Stimulated activated naive CD8-positive, alpha-beta T cell treated with anti-CD3 and anti-CD28 coated beads, Interleukin-15, Interleukin-2, amounts not matched to agents 100 ng/mL and 50 ng/mL, for 24 hours (primary cell): Measurements from ENCODE around the gene PKN2.

Source experiments
- H3K27ac Mint-ChIP-seq: one replicate; pipeline ENCODE4 v1.8.0; 2021; ENCODE audit warnings: mild to moderate bottlenecking, mixed read lengths
- H3K27me3 Mint-ChIP-seq: one replicate; pipeline ENCODE4 v1.8.0; 2021; ENCODE audit warnings: mixed read lengths
- H3K36me3 Mint-ChIP-seq: one replicate; pipeline ENCODE4 v1.8.0; 2021; ENCODE audit warnings: low read depth, mixed read lengths
- H3K4me1 Mint-ChIP-seq: one replicate; pipeline ENCODE4 v1.8.0; 2021; ENCODE audit warnings: low read depth, mixed read lengths
- H3K4me3 Mint-ChIP-seq: one replicate; pipeline ENCODE4 v1.8.0; 2021; ENCODE audit warnings: mild to moderate bottlenecking, mixed read lengths
- H3K9me3 Mint-ChIP-seq: one replicate; pipeline ENCODE4 v1.8.0; 2021; ENCODE audit warnings: mixed read lengths

Gene PKN2

GRCh38 chr1:88777604-88778149 is 93.6 kb downstream of the PKN2 start:
- Mint-ChIP-seq H3K27me3 (no peaks in the 10 kb centered on the region), H3K4me3 (no peak overlapping the region), H3K27ac (no peak overlapping the region), H3K36me3 (peaks cover 50% of the 10 kb centered on the region), H3K4me1 (peaks cover 17% of the 10 kb centered on the region), H3K9me3 (no peaks in the 10 kb centered on the region)

DNA sequence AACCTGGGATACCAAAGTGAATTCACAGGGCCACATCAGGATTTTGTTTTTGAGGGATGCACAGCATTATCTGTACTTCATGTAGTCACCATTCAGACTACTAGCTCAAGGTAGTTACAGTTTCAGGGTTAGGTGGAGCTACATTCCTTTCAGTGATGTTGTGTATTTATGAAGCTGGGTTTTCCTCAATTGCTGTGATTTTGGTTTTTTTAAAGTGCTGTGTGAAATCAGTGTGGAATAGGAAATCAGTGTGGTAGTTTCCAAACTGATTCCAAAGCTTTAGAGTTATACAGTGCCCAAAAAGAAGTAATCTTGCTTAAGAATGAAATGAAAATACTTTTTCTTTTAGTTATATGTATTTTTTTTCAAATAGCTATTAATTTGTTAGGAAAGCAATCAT is 95.8 kb downstream of the PKN2 start:
- no peak overlapping the region for H3K27ac Mint-ChIP-seq

GRCh38 chr1:88780485-88780884 is 96.4 kb downstream of the PKN2 start:
- H3K4me3 Mint-ChIP-seq, result no peak overlapping the region
- no peaks in the 10 kb centered on the region for H3K27me3 Mint-ChIP-seq
- H3K4me1 Mint-ChIP-seq, result no peaks in the 10 kb centered on the region
- no peaks in the 10 kb centered on the region for H3K9me3 Mint-ChIP-seq
- H3K36me3 Mint-ChIP-seq, result peaks cover 41% of the 10 kb centered on the region
- no peak overlapping the region for H3K27ac Mint-ChIP-seq

More for the DNA sequence above, 95.8 kb downstream of the PKN2 start:
- Mint-ChIP-seq H3K4me3 (no peak overlapping the region), H3K36me3 (peaks cover 43% of the 10 kb centered on the region), H3K27me3 (no peaks in the 10 kb centered on the region), H3K9me3 (no peaks in the 10 kb centered on the region), H3K4me1 (no peaks in the 10 kb centered on the region)

GRCh38 chr1:88783145-88783544 is 99.1 kb downstream of the PKN2 start:
- Mint-ChIP-seq H3K4me3 (no peak overlapping the region), H3K27me3 (no peaks in the 10 kb centered on the region), H3K4me1 (no peaks in the 10 kb centered on the region), H3K27ac (no peak overlapping the region), H3K36me3 (peaks cover 29% of the 10 kb centered on the region), H3K9me3 (no peaks in the 10 kb centered on the region)

DNA sequence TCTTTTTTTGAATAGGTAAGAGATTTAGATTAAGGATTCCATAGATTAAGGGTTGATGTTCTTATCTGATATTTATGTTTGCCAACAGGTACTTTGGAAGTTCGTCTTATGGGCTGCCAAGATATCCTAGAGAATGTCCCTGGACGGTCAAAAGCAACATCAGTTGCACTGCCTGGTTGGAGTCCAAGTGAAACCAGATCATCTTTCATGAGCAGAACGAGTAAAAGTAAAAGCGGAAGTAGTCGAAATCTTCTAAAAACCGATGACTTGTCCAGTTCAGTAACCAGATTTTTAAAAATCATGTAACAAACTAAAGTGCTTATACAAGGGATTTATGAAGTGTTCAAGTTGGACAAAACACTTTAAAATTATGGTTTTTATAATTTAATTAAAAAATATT is 100.5 kb downstream of the PKN2 start:
- Mint-ChIP-seq H3K27me3 (no peaks in the 10 kb centered on the region), H3K27ac (no peak overlapping the region), H3K9me3 (no peaks in the 10 kb centered on the region), H3K4me1 (no peaks in the 10 kb centered on the region), H3K36me3 (peaks cover 26% of the 10 kb centered on the region), H3K4me3 (no peak overlapping the region)

GRCh38 chr1:88787023-88787903 is 103.2 kb downstream of the PKN2 start:
- Mint-ChIP-seq H3K27me3 (no peaks in the 10 kb centered on the region), H3K4me3 (no peak overlapping the region), H3K4me1 (no peaks in the 10 kb centered on the region), H3K9me3 (no peaks in the 10 kb centered on the region), H3K36me3 (peaks cover 49% of the 10 kb centered on the region), H3K27ac (no peak overlapping the region)

DNA sequence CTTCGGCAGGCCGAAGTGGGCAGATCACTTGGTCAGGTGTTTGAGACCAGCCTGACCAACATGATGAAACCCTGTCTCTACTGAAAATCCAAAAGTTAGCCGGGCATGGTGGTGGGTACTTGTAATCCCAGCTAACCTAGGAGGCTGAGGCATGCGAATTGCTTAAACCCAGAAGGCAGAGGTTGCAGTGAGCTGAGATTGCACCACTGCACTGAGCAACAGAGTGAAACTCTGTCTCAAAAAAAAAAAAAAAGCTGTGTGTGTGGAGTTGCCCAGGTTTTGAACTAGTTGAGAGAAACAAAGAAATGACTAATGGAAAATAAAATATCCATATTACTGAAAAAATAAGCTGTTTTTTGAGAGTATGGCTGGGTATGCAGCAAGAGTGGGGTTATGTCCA is 107.1 kb downstream of the PKN2 start:
- Mint-ChIP-seq H3K27ac (no peak overlapping the region), H3K4me3 (no peak overlapping the region), H3K4me1 (no peaks in the 10 kb centered on the region), H3K36me3 (peaks cover 55% of the 10 kb centered on the region), H3K9me3 (no peaks in the 10 kb centered on the region), H3K27me3 (no peaks in the 10 kb centered on the region)

GRCh38 chr1:88799491-88799890 is 115.4 kb downstream of the PKN2 start:
- Mint-ChIP-seq H3K36me3 (peaks cover 57% of the 10 kb centered on the region), H3K9me3 (no peaks in the 10 kb centered on the region), H3K4me3 (no peak overlapping the region), H3K27me3 (no peaks in the 10 kb centered on the region), H3K4me1 (peaks cover 4% of the 10 kb centered on the region), H3K27ac (no peak overlapping the region)

DNA sequence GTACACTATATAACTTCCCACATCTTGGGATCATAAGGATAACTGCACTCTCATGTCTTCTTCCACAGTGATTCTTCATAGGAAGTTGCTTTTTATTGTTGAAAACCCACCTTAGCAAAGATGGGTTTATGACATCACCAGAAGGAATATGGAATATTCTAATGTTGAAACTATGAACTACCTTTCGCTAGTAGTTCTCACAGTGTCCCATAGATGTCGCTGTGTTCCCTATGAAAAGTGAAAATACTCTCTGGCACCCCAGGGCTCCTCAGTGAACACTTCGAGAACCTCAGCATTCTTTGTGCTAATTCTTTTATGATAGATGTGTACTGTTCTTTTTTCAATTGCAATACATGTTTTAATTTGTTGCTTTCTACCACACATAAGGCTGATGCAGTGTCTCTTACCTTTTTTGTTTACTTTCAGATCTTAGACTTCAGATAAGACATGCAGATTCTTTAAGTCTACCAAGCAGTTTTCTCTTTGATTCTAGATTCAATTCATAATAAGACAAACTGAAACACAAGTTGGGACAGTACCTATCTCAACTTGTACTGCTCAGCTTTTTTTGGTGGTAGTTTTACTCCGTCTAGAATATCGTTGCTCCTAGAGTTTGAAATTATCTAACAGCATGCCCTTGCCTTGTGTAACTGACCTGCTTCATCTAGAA is 116.4 kb downstream of the PKN2 start:
- Mint-ChIP-seq H3K36me3 (peaks cover 51% of the 10 kb centered on the region), H3K4me3 (no peak overlapping the region), H3K27me3 (no peaks in the 10 kb centered on the region), H3K9me3 (no peaks in the 10 kb centered on the region), H3K4me1 (peaks cover 4% of the 10 kb centered on the region), H3K27ac (no peak overlapping the region)

DNA sequence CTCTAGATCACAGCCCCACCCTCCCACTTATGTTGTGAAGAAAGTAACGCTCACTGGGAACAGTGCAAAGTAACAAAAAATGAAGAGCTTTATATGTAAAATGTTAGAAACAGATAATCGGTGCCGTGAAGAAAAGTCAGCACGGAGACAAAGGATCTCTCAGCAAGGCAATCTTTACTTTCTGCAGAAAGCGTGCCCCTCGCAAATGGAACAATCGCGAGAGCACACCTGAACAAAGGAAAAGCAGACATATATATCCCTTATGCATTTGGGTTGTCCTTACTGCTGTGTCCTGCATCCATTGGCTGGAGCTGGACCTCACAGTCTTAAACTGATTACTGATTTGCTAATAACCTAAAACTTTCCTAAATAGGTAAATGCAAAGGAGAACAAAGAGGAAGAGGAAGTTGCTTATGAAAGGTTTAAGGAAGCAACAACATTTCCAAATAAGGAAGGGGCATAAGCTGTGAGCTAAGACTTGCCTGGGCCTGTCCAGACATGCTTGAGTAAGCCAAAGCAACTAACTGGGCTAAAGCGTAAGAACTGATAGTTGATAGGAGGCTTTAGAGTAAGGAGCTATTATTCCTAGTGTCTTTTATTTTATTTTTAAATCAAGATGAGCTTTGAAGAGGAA is 117.6 kb downstream of the PKN2 start:
- Mint-ChIP-seq H3K4me3 (no peak overlapping the region), H3K36me3 (peaks cover 57% of the 10 kb centered on the region), H3K4me1 (peaks cover 4% of the 10 kb centered on the region), H3K9me3 (no peaks in the 10 kb centered on the region), H3K27ac (no peak overlapping the region), H3K27me3 (no peaks in the 10 kb centered on the region)

DNA sequence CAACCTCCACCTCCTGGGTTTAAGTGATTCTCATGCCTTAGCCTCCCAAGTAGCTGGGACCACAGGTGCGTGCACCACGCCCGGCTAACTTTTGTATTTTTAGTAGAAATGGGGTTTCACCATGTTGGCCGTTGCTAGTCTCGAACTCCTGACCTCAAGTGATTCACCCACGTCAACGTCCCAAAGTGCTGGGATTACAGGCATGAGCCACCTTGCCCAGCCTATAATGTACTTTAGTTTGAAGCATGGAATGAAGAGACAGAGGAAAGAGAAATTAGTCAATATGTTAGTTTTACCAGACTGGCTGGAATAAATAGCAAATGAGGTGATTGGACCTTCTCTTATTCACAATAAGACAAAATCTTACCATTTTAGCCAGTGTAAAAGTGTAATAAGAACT is 118.3 kb downstream of the PKN2 start:
- Mint-ChIP-seq H3K4me1 (peaks cover 4% of the 10 kb centered on the region), H3K27me3 (no peaks in the 10 kb centered on the region), H3K36me3 (peaks cover 58% of the 10 kb centered on the region), H3K9me3 (no peaks in the 10 kb centered on the region), H3K27ac (no peak overlapping the region), H3K4me3 (no peak overlapping the region)

GRCh38 chr1:88802950-88803349 is 118.9 kb downstream of the PKN2 start:
- Mint-ChIP-seq H3K27me3 (no peaks in the 10 kb centered on the region), H3K36me3 (peaks cover 57% of the 10 kb centered on the region), H3K4me1 (peaks cover 4% of the 10 kb centered on the region), H3K9me3 (no peaks in the 10 kb centered on the region), H3K27ac (no peak overlapping the region), H3K4me3 (no peak overlapping the region)

DNA sequence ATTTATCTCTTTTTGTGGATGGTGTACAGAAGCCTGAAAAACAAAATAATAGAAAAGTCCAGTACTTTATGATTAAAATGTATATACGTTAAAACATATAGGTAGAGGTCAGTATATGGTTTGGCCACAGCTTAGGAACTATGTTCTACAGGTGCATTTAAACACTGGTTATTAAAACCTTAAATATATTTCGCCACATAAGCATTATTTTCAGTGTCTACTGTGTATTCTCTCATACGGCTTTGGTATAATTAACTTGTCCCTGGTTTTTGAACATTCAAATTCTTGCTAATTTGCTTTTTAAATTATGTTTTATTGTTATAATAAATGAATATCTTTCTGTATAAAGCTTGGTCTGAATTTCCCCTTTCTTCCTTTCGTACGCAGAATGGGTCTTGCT is 119.4 kb downstream of the PKN2 start:
- no peaks in the 10 kb centered on the region for H3K9me3 Mint-ChIP-seq
- H3K4me3 Mint-ChIP-seq, result no peak overlapping the region
- H3K36me3 Mint-ChIP-seq, result peaks cover 57% of the 10 kb centered on the region
- H3K27me3 Mint-ChIP-seq, result no peaks in the 10 kb centered on the region
- H3K27ac Mint-ChIP-seq, result no peak overlapping the region
- peaks cover 4% of the 10 kb centered on the region for H3K4me1 Mint-ChIP-seq

- no peaks in the 10 kb centered on the region for H3K9me3 Mint-ChIP-seq
- H3K27ac Mint-ChIP-seq, result no peak overlapping the region
- no peaks in the 10 kb centered on the region for H3K27me3 Mint-ChIP-seq
- H3K36me3 Mint-ChIP-seq, result peaks cover 33% of the 10 kb centered on the region
- H3K4me1 Mint-ChIP-seq, result no peaks in the 10 kb centered on the region
- H3K4me3 Mint-ChIP-seq, result no peak overlapping the region
Observed at GRCh38 chr1:88812366-88812765, 128.3 kb downstream of the PKN2 start.

DNA sequence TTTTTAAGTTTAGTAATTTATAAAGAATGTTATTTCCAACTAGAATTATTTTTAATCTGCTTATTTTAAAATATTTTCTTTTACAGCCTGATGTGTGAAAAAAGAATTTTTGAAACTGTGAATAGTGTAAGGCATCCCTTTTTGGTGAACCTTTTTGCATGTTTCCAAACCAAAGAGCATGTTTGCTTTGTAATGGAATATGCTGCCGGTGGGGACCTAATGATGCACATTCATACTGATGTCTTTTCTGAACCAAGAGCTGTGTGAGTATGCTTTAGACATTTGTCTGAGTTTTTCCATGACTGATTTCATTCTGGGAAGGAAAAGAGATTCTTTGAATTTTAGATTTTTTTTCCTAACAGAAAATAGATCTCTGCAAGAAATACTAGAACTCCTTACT is 129.4 kb downstream of the PKN2 start:
- no peak overlapping the region for H3K4me3 Mint-ChIP-seq
- no peaks in the 10 kb centered on the region for H3K9me3 Mint-ChIP-seq
- no peak overlapping the region for H3K27ac Mint-ChIP-seq

More for the DNA sequence above, 129.4 kb downstream of the PKN2 start:
- Mint-ChIP-seq H3K36me3 (peaks cover 39% of the 10 kb centered on the region), H3K4me1 (no peaks in the 10 kb centered on the region), H3K27me3 (no peaks in the 10 kb centered on the region)
